ENCODE data around the gene TLN1. TPM values are rescaled to one million over a fixed set of nuclear protein-coding genes. Genes with fewer than 3 reads are reported as not detected.

The TLN1 gene
- total RNA-seq, 1 donor, result 287 TPM

GRCh38 chr9:35673132-35674024 is 58.6 kb downstream of the TLN1 start, which contains the start of gene CA9:
Gene CA9, plus strand, starts transcription at chr9:35673928. Its CDS starts 32 bp downstream, at chr9:35673960.
- TF ChIP-seq CTCF (IDR thresholded peaks at IDR 0.05; ENCODE audit: insufficient read depth, low read length), result no peak

GRCh38 chr9:35669331-35670145 is 62.5 kb downstream of the TLN1 start:
- no peak for DNase-seq (ENCODE audit: low read depth)
- no peak overlapping the region for H3K4me3 ChIP-seq (ENCODE audit: low read depth, low read length)
- TF ChIP-seq CTCF (IDR thresholded peaks at IDR 0.05; ENCODE audit: insufficient read depth, low read length), result no peak

More at GRCh38 chr9:35673132-35674024, 58.6 kb downstream of the TLN1 start, which contains the start of gene CA9:
- DNase-seq (ENCODE audit: low read depth), result no peak
- no peak within 1 kb of the TSS for H3K4me3 ChIP-seq (ENCODE audit: low read depth, low read length)

- no peak for DNase-seq (ENCODE audit: low read depth)
- TF ChIP-seq CTCF (IDR thresholded peaks at IDR 0.05; ENCODE audit: insufficient read depth, low read length), result no peak
- no peak overlapping the region for H3K4me3 ChIP-seq (ENCODE audit: low read depth, low read length)
These were observed 64.1 kb downstream of the TLN1 start for GRCh38 chr9:35667939-35668338.

- H3K4me3 ChIP-seq (ENCODE audit: low read depth, low read length), result no peak overlapping the region
- DNase-seq (ENCODE audit: low read depth), result no peak
- no peak for TF ChIP-seq CTCF (IDR thresholded peaks at IDR 0.05; ENCODE audit: insufficient read depth, low read length)
These were observed 65.4 kb downstream of the TLN1 start for GRCh38 chr9:35666549-35666948.

GRCh38 chr9:35666045-35666444 is 66.0 kb downstream of the TLN1 start:
- DNase-seq (ENCODE audit: low read depth), result peak; percentile 47
- H3K4me3 ChIP-seq (ENCODE audit: low read depth, low read length), result no peak overlapping the region
- TF ChIP-seq CTCF (IDR thresholded peaks at IDR 0.05; ENCODE audit: insufficient read depth, low read length), result no peak

GRCh38 chr9:35665471-35665818 is 66.5 kb downstream of the TLN1 start:
- DNase-seq (ENCODE audit: low read depth), result no peak
- no peak for TF ChIP-seq CTCF (IDR thresholded peaks at IDR 0.05; ENCODE audit: insufficient read depth, low read length)
- peak overlapping the region; percentile 75 for H3K4me3 ChIP-seq (ENCODE audit: low read depth, low read length)

Measured in fibroblast of the aortic adventitia (primary cell).